HG03045 (cell line): ENCODE results near the gene COCH.

Experiments used
- ATAC-seq: cut with Tn5 transposase; IDR thresholded peaks from one replicate; pipeline ENCODE4 v1.9.1; 2021; ENCODE audit warnings: mild to moderate bottlenecking, moderate library complexity; ENCODE audit not compliant: unreplicated experiment

Gene COCH

GRCh38 chr14:30874120-30874998 is at the start of gene COCH:
Gene COCH (plus strand): TSS chr14:30874559. CDS start chr14:30874939, 380 bp downstream.
- peak; percentile 83 for ATAC-seq

GRCh38 chr14:30826070-30826469 is 48.3 kb upstream of the COCH start:
- ATAC-seq = no peak

GRCh38 chr14:30829853-30830252 is 44.5 kb upstream of the COCH start:
- ATAC-seq = no peak

GRCh38 chr14:30834353-30834752 is 40.0 kb upstream of the COCH start:
- ATAC-seq = no peak

- ATAC-seq = no peak
Observed at GRCh38 chr14:30838351-30838750, 36.0 kb upstream of the COCH start.

GRCh38 chr14:30840086-30840779 is 34.1 kb upstream of the COCH start:
- ATAC-seq = no peak

GRCh38 chr14:30842431-30842830 is 31.9 kb upstream of the COCH start:
- no peak for ATAC-seq

GRCh38 chr14:30848449-30849240 is 25.7 kb upstream of the COCH start:
- ATAC-seq = no peak

- ATAC-seq = peak; percentile 97
Observed at GRCh38 chr14:30849354-30849753, 25.0 kb upstream of the COCH start.

GRCh38 chr14:30849983-30850382 is 24.4 kb upstream of the COCH start:
- ATAC-seq = no peak

GRCh38 chr14:30853946-30854345 is 20.4 kb upstream of the COCH start:
- no peak for ATAC-seq

- no peak for ATAC-seq
Observed at GRCh38 chr14:30854492-30854891, 19.9 kb upstream of the COCH start.

- peak; percentile 82 for ATAC-seq
Observed at GRCh38 chr14:30855345-30856037, 18.9 kb upstream of the COCH start.

- ATAC-seq = no peak
Observed at GRCh38 chr14:30861200-30861599, 13.2 kb upstream of the COCH start.

GRCh38 chr14:30864934-30865333 is 9.4 kb upstream of the COCH start:
- ATAC-seq = no peak

- ATAC-seq = no peak
Observed at GRCh38 chr14:30868736-30869135, 5.6 kb upstream of the COCH start.

GRCh38 chr14:30869551-30870155 is 4.7 kb upstream of the COCH start:
- ATAC-seq = no peak

- no peak for ATAC-seq
Observed at GRCh38 chr14:30872602-30873001, 1.8 kb upstream of the COCH start.

- ATAC-seq = peak; percentile 1
Observed at GRCh38 chr14:30873308-30874119, 845 bp upstream of the COCH start.
